RWPE2 (cell line): ENCODE data around the gene PRLR.

Experiments used
- ATAC-seq: fragments of 200-7000 bp; cut with Tn5 transposase; 3 replicates; pipeline ENCODE4 v1.9.1; 2021; ENCODE audit warnings: low read depth
- DNase-seq: peaks from one replicate; pipeline ENCODE4 v3.0.0-alpha.2; 2020; ENCODE audit warnings: low spot score
- H3K27ac ChIP-seq: fragments of 450-650 bp; 2 replicates; pipeline ENCODE4 v1.5.1; 2017; ENCODE audit warnings: mild to moderate bottlenecking; ENCODE audit not compliant: poor library complexity, severe bottlenecking
- H3K27me3 ChIP-seq: fragments of 250-450 bp; sonication (Bioruptor Pico); 2 replicates; pipeline ENCODE4 v1.5.1; 2021; ENCODE audit warnings: mild to moderate bottlenecking, moderate library complexity; ENCODE audit not compliant: insufficient read depth, poor library complexity, severe bottlenecking
- H3K36me3 ChIP-seq: fragments of 250-450 bp; sonication (Bioruptor Pico); 2 replicates; pipeline ENCODE4 v1.5.1; 2020; ENCODE audit warnings: low read depth, mild to moderate bottlenecking, moderate library complexity
- H3K4me1 ChIP-seq: fragments of 250-450 bp; sonication (Bioruptor Pico); 2 replicates; pipeline ENCODE4 v1.5.1; 2021; ENCODE audit warnings: mild to moderate bottlenecking, moderate library complexity; ENCODE audit not compliant: insufficient read depth, poor library complexity, severe bottlenecking
- H3K4me3 ChIP-seq: fragments of 250-450 bp; sonication (Bioruptor Pico); 2 replicates; pipeline ENCODE4 v1.5.1; 2021; ENCODE audit warnings: mild to moderate bottlenecking, moderate library complexity; ENCODE audit not compliant: severe bottlenecking
- H3K9me3 ChIP-seq: fragments of 250-450 bp; sonication (Bioruptor Pico); 2 replicates; pipeline ENCODE4 v1.5.1; 2021; ENCODE audit warnings: mild to moderate bottlenecking, moderate library complexity; ENCODE audit not compliant: severe bottlenecking
- TF ChIP-seq, protein P1 (sequence below): fragments of 450-650 bp; IDR thresholded peaks from one replicate; pipeline ENCODE4 v1.5.1; 2017; ENCODE audit warnings: mild to moderate bottlenecking, moderate library complexity; ENCODE audit not compliant: poor library complexity, severe bottlenecking

PRLR gene

DNA sequence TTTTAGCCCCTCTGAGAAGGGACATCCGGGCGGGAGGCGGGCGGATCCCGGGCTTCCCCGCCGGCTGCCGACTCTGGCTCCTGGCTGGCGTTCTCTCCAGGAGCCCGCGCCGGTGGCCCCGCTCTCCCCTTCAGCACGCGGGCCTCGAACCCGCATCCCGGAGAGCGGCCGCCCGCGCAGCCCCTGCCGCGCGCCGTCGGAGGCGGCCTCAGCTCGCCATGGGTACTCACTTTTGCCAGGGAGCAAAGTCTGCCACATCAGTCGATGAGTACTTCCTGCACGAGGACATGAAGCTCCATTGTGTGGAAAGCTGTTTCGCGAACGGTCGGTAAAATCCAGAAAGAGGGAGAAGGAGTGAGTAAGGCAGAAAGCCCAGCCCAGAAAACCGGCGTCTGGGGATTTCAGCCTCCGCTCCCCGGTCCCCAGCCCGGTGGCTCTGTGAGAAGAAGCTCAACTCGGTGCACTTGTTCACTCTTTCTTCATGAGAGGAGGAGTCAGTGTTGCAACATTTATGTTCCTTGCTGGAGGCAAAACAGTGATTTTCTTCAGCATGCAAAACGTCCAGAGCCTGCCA lies at the start of gene PRLR:
Gene PRLR (minus strand): TSS at position 450 of the 574 bp plus-strand sequence. CDS start 140,867 bp downstream, outside the sequence.
- no peaks in the 10 kb centered on the region for H3K4me1 ChIP-seq
- ATAC-seq (peak; percentile 20), DNase-seq (no peak)
- no peaks in the 10 kb centered on the region for H3K9me3 ChIP-seq
- H3K36me3 ChIP-seq: no peaks in the 10 kb centered on the region
- peaks cover 61% of the 10 kb centered on the region for H3K27me3 ChIP-seq
- TF ChIP-seq, protein P1, sequence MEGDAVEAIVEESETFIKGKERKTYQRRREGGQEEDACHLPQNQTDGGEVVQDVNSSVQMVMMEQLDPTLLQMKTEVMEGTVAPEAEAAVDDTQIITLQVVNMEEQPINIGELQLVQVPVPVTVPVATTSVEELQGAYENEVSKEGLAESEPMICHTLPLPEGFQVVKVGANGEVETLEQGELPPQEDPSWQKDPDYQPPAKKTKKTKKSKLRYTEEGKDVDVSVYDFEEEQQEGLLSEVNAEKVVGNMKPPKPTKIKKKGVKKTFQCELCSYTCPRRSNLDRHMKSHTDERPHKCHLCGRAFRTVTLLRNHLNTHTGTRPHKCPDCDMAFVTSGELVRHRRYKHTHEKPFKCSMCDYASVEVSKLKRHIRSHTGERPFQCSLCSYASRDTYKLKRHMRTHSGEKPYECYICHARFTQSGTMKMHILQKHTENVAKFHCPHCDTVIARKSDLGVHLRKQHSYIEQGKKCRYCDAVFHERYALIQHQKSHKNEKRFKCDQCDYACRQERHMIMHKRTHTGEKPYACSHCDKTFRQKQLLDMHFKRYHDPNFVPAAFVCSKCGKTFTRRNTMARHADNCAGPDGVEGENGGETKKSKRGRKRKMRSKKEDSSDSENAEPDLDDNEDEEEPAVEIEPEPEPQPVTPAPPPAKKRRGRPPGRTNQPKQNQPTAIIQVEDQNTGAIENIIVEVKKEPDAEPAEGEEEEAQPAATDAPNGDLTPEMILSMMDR: no peak
- peak within 1 kb of the TSS; percentile 15 for H3K4me3 ChIP-seq
- no peak within 1 kb of the TSS for H3K27ac ChIP-seq

DNA sequence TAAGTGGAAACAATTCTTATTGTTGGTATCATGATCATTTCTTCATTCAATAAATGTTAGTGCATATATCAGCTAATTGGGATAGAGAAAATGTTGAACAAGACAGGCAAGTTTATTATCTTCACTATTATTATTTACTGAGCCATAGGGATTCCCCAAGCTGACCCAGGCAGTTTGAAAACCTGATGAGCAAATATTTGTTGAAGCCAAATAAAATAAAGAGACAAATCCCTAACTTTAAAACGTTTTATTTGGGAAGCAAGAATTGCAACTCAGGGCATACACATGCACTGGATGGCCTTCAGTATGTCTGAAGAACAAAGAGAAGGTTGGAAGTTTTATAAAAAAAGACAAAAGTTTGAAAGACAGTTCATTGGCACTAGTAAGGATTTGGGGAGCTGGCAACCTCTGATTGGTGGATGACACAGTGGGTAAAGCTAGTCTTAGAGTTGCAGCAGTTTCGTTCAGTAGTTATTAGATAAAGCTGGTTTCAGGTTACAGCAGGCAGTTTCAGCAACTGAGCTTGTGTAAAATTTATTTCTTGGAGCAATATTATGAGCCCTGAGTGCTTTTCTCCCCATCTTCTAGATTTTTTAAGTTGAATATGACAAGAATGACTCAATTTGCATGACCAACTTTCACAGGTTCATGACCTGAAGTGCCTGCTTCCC lies 44.7 kb upstream of the PRLR start:
- DNase-seq (no peak), ATAC-seq (no peak)
- TF ChIP-seq, protein P1: no peak
- Histone ChIP-seq H3K36me3 (no peaks in the 10 kb centered on the region), H3K27me3 (no peaks in the 10 kb centered on the region), H3K27ac (no peak overlapping the region), H3K9me3 (peaks cover 2% of the 10 kb centered on the region), H3K4me3 (no peak overlapping the region), H3K4me1 (peaks cover 4% of the 10 kb centered on the region)

DNA sequence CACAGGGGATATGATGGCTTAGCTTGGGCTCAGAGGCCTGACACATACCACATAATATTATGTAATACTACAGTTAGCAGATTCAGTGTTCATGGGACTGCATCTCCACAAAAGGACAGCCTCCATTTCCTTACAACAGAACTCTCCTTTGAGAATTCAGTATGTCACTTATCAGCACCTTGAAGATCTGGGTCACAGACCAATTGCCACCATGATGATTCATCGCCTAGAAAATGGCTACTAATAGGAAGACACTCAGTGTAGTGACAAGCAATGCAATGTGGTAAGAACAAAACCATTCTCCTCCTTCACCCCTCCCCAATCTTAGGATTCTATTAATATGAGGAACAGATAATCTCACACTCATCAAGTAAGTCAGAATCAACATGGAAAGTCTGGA lies 38.7 kb upstream of the PRLR start:
- peaks cover 4% of the 10 kb centered on the region for H3K4me1 ChIP-seq
- H3K36me3 ChIP-seq: no peaks in the 10 kb centered on the region
- H3K9me3 ChIP-seq: no peaks in the 10 kb centered on the region
- no peak overlapping the region for H3K4me3 ChIP-seq
- H3K27ac ChIP-seq: no peak overlapping the region
- no peak for ATAC-seq
- no peak for DNase-seq
- TF ChIP-seq, protein P1: no peak
- no peaks in the 10 kb centered on the region for H3K27me3 ChIP-seq

DNA sequence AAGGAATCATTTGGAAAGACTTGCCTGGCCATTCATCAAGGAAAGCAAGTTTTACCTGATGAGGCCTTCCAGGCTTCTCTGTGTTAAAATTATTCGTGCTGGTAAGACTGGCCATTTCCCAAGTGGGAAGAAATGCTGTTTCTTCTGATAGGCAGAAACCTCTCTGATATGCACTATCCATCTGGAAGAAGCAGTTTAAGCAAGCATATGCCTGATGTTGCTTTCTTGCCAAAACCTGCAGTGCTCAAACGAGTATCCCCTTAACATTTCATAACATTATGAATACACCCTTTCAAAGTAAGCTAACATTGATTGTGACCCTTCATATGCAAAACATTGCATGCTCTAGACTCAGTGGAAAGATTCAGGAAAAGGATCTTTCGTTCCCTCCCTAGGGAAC lies 36.0 kb upstream of the PRLR start:
- no peaks in the 10 kb centered on the region for H3K9me3 ChIP-seq
- no peaks in the 10 kb centered on the region for H3K36me3 ChIP-seq
- ATAC-seq: no peak
- H3K27me3 ChIP-seq: no peaks in the 10 kb centered on the region
- TF ChIP-seq, protein P1: no peak
- H3K4me3 ChIP-seq: no peak overlapping the region
- DNase-seq: no peak
- peaks cover 4% of the 10 kb centered on the region for H3K4me1 ChIP-seq
- H3K27ac ChIP-seq: no peak overlapping the region

DNA sequence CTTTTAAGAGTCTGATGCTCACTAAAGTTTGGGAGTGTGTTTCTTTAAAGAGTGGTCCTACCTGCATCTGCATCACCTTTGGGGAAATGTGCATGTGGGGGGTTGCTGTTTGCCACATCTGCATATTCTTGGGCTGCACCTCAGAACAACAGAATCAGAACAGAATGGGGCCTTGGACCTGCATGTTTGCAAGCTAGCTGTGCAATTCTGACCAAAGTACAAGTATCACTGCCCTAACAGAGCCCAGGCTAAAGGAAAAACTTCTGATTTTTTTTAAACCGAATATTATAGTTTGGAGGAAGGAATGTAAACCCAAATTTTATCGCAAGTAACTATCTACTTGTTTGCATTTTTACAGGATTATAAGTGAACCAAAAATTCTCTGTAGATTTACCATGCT lies 34.2 kb upstream of the PRLR start:
- Histone ChIP-seq H3K36me3 (no peaks in the 10 kb centered on the region), H3K9me3 (no peaks in the 10 kb centered on the region), H3K4me3 (no peak overlapping the region), H3K27me3 (no peaks in the 10 kb centered on the region), H3K4me1 (no peaks in the 10 kb centered on the region), H3K27ac (no peak overlapping the region)
- DNase-seq: no peak
- no peak for ATAC-seq
- TF ChIP-seq, protein P1: no peak
